Left hindlimb (tissue), 1 donor: Measurements from ENCODE around the gene DFFA.
"Not testable (repeated sequence)": the region's sequence is repeated elsewhere in the genome, so short reads cannot be mapped to it uniquely, and the experiment has no call there.

ENCODE experiments used
- DNase-seq: peaks from one replicate; pipeline ENCODE4 v3.0.0-alpha.2; 2018

Gene DFFA, protein sequence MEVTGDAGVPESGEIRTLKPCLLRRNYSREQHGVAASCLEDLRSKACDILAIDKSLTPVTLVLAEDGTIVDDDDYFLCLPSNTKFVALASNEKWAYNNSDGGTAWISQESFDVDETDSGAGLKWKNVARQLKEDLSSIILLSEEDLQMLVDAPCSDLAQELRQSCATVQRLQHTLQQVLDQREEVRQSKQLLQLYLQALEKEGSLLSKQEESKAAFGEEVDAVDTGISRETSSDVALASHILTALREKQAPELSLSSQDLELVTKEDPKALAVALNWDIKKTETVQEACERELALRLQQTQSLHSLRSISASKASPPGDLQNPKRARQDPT

DNA sequence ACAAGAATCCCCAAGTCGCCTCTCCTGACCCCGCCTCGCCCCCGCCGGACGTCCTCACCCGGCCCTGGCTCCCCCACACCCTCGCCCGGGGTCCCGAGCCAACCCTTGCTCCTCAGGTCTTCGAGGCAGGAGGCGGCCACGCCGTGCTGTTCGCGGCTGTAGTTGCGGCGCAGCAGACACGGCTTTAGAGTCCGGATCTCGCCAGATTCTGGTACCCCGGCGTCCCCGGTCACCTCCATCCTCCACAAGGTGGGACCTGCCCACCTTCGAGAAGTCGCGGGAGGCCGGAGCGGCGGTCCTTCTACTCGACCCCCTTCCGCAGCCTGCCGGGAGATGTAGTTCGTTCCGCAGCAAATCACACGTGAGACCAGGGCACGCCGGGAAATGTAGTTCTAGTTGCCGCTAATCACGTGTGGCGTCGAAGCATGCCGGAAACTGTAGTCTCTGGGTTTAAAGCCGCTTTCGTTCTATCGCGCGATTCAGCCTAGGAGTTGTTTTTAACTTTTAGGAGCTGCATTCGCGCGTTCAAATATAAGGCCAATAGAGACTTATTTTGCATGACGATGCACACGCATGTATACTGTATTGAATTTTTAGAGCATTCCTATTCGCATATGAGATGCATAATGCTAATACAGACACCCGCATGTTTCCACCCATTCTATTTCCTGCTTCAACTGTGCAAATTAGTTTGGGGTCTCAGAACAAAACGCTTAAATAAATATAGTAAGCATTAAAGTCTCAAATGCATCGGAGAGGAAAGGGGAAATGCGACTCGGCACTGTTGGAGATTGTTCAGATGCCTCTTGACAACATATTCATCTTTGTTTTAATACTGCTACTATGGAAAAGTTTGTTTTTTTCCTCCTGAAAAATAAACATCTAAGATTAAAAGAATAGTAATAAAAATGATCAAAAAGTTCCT is at the start of gene DFFA:
Gene DFFA (minus strand): TSS at position 310 of the 925 bp plus-strand sequence. CDS start 71 bp downstream, at position 239.
- DNase-seq, result peak; percentile 96

DNA sequence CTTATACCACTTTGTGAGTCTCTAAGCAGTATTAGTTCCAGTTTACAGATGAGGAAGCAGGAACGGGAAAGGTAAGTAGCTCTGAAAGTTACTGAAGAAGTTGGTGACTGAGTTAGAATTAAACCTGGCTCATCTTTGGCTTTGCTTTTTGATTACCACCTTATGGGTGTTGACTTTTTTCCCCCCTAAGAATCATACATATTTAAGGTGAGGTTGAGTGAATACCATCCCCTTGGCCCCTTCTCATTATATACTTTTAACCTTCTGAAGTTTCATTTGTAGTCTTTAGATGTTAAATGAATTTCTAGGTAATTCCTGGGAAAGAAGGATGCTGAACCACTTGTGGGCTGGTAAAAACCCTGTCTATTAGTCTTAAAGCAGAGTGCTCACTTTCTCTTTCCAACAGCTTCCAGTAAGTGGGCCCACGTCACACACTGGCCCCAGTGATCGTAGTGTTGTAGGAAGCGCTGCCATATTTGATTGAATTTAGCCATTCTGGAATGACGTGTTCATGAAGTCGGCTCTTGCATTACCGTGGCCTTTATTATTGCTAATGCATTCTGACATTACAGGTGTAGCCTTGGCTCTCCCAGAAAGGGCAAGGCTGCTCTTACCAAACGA is 49.3 kb upstream of the DFFA start:
- DNase-seq, result no peak

DNA sequence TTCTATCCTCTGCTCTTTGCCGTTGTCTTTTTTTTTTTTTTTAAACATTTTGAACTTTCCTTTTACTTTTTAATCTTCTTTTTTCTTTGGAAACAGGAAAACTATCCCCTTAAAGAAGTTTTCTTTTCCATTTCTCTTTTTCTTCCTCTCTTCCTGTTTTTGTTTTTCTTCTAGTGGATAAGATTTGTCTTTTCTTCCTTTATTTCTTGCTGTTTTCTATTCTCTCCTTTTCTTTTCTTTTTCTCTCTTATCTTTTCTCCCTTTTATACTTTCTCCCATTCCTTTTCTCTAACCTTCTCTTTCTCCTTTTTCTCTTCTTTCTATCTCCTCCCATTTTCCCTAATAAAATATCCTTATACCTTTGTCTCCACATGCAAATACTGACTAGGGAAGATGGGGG is 48.6 kb upstream of the DFFA start:
- no peak for DNase-seq

DNA sequence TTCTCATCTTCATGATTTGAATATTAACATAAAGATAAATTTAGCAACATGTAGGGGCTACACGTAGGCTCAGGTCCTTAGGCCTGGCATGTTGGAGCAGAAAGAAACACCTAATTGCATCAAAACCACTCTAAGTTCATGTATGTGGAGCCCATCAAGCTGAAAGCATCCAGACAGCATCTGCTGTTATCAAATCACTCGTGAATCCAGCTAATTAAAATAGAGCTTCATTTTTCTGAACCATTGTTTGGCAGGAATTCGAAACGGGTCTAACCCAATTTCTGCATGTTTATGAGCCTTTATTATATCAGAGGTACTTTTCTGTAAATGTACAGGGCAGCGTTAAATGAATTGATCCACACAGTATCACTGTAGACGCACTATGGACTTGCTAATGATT is 48.2 kb upstream of the DFFA start:
- DNase-seq, result no peak

DNA sequence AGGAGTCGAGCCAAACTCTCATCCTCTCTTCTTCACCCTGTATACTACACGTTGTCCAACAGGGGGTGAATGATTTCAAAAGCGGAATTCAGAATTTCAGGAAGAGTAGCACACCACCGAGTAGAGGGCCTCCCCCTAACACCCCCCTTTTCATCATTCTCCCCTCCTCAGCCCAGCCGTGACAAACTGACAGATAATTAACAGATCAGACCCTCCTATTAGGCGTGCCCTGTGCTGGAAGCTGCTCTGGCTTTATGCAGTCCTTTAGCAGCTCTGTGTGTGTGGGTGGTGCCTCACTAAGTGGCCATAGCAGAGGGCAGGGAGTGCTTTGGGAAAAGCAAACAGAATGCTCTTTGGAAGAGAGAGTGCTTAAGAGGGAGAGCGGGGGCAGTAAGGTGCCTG is 46.7 kb upstream of the DFFA start:
- no peak for DNase-seq

DNA sequence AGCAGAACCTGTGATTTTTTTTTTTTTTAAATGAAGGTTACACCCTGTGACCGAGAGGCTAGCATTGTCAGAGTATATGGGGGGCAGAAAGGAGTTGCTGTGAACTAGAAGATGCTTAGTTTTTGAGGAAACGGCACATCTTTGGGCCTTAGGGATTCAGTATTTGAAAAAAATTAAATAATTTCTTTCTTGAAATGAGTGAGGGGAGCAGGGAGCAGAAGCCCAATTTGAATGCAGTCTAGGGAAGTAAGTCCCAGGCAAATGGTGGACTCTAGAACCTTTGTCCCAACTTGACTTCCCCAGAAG is 45.3 kb upstream of the DFFA start:
- DNase-seq, result no peak

DNA sequence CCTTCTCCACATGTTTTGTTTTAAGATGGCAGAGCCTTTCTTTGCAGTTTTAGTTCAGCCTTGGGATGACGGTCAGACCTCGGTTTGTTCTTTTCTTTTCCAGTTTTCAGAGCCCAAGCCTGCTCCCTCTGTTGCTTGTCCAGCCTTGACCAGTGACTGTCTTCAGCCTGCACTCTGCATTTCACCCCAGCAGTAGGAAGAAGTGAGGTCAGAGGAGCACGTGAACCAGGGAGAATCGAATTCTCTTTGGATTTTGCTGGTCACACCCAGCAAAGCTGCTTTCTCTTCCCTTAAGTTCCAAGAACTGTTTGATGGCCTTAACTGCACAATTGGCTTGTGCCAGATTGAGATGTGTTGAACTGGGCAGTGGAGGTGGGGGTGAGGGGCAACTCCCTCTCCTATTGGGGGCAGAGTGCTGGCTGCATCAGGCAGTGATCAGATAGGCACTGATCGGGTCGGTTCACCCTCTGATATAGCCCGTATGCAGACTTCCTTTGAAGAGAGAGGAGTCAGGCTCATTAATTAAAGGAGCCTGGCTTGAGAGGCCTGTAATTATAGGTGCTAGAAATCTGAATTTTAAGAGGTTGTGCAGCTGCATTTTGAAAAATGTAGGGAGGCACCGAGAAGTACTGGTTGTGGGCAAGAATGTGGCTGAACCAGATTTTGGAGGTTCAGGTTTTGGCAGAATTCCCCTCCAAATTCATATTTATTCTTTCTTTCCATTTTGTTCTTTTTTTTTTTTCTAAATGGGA is 44.8 kb upstream of the DFFA start:
- no peak for DNase-seq

DNA sequence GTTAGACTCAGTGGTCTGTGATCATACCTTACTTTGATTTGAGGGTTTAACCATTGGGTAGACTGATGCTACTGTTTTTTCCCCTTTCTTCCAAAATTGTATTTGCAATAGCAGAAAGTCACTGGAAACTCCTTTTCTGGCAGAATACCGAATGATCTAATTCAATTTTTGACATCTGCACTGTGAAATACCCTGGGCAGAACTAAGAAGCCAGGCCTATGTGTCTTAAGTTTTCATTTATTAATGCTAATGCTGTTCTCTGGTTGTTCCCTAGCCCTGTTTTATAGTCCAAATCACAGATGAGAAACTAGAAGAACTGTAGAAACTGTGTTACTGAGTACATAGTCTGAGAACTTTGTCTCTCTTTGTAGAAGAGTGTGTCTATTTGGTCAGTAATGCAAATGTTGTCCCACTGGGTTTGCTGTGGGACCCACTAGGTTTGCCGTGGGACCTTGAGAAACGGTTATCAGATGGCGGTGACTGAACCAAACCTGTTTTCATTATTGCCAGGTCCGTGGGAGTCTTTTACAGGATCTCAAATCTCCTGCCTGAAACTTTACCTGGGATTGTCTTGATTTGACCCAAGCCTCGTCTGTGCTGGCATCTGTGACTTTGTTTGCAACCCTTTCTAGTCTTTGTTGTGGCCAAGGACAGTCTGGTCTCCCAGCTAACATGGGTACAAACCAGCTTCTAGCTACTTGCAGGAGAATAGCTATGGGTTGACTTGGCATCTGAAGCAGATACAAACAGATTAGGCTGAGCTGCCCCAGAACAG is 43.8 kb upstream of the DFFA start:
- no peak for DNase-seq

DNA sequence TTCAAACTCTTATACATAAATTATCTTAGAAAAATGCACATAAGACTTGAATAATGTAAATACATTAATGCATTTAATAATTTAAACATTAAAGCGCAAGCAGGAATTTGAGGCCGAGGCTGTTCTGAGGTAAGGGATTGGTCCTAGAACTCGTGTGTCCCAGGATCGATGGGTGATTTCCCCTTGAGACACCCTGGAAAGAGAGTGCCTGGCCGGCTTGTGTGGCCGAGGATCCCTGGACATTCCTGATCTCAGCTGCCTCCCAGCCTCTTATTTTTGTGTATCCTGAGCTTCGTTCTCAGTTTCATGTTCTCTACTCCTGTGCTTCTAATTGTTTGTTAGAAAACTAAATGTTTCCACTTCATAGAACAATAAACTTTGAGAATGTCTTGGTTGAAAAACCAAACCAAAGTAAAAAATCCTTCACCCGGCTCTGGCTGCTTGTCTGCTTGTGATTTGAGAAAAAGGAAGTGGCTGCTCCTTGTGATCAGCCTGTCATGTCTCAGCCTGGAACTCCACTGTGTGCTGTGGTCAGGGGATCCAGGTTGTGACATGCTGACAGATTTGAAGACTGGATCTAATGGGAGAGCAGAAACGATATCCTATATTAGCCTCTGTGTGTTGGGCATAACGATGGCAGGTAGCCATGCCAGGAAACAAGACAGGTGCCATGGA is 43.1 kb upstream of the DFFA start:
- DNase-seq, result no peak

DNA sequence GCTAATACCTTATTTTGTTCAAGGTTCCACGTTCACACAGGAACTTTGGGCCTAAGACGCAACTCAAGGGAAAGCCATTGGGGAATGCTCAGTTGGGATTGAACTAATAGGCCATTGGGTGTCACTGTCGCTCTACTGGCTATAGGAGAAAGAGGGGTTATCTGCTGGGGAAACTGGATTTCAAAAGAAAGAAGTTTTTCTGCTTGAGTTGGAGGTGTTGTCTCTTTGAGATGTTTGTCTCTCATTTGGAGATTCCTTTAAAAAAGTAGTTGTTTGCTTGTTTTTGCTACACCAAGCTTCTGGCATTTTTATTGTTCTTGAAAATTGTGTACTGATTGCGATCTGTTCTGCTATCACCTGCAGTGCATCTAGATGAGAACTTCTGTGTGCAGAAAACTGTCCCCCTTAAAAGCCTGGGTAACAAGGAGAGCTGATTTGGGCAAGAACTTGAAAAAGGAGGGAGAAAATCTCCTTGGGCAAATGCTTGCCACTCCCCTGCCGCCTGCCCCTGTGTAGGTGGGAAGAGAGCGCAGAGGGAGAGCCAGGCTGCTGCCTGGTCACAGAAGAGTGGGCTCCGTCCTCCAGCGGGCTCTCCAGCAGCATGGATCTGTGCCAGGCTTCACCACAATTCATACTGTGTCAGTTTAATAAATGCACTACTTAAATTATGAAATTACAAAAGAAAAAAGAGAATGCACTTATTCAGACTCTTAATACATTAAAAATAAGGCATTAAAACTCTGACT is 42.3 kb upstream of the DFFA start:
- DNase-seq, result no peak

DNA sequence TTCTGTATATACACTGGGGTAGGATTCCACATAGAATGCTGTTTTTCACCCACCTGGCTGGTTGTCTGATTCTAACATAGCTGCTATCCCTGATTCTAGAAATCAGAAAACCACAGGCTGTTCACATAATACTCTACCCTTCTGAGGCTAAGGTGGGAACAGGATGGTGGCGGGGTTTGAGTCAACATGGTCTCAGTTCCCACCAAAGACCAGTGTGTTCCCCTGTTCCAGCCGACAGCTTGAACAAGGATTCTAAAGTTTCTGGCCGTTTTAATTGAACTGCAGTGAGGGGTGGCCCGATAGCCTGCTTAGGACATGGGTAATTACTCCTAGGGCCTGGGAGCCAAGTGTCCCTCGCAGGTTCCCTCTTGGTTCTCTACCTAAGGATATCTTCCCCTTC is 40.9 kb upstream of the DFFA start:
- no peak for DNase-seq

DNA sequence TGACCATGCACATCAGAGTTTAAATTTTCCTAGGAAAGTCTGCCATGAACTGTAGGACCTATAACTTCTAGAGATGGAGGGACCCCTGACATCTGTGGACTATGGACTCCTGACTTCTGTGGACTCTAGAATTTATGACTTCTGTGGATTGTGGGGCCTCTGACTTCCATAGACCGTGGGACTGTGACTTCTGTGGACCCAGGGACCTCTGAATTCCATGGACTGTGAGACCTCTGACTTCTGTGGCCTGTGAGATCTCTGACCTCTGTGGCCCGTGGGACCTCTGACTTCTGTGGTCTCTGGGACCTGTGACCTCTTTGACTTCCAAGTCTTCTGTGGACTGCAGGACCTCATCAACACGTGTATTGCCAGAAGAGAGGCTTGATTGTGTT is 39.2 kb upstream of the DFFA start:
- no peak for DNase-seq

DNA sequence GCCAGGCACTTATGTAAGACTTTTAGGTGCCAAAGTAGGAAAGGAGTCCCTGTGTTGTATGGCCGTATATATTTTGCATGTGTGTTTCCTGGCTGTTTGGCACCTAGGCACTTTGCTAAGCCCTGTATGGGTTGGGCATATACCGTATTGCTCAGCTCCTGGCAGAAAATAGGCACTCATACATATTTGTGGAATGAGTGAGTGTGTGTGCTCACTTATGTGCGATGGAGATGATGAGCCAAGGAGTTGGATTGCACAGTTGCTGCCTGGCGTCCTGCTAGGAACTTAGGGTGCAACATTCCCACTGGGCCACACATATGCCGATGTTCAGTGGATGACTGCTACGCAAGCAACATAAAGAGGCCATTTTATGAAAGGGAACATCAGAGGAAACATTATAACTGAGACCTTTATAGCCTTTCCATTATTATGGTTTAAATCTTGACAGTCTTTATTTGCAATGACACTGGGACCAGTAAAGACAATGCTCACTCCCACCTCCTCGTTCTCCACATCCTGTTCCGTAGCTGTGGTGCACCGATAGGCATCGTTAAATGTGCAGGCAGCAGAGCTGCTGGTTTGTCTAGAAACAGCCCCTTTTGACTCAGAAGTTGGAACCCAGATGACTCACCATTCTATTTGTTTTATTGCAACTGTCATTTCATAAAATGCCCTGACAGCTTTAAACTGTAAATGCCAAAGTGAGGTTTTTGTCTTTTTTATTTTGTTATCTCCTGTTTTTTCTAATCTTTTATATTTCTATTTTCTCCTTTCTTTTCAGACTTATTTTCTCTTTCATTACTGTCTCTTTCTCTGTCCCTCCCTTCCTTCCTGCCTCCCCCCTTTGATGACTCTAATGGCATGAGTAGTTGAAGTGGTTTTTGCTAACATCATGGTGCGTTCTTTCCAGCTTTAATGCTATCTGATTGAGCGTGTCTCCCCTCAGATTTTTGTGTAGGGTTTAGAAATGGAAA is 38.5 kb upstream of the DFFA start:
- no peak for DNase-seq

DNA sequence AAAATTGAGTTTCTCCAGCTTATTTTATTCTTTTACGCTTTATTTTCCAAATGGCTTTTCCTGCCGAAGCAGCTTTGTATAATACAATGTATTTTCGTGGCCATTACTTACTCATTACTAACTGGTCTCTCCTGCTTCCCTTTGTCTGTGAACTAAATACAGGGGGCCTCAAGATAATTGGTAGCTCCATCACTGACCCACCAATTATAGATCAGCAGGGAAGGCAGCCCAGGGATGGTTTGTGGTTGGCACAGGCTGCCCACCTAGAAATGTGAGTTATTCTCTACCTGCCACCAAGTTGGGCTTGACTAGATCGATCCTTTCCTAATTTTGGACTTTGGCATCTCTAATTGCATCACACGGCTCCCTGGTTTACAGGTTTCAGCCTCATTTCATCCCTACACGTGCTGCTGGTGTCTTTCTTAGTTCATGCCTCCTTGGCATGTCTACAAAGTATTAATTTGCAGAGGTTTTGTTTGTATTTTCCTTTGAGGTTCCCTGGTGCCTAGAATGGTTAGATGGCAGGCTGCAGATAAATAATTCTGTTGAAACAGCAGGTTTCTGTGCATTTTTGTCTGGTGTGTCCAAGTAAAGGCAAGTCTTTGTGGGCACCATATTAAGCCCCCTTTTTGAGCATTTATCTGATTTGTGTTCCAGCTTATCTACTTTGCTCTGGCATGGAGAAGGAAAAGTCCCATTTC is 37.6 kb upstream of the DFFA start:
- DNase-seq, result no peak

DNA sequence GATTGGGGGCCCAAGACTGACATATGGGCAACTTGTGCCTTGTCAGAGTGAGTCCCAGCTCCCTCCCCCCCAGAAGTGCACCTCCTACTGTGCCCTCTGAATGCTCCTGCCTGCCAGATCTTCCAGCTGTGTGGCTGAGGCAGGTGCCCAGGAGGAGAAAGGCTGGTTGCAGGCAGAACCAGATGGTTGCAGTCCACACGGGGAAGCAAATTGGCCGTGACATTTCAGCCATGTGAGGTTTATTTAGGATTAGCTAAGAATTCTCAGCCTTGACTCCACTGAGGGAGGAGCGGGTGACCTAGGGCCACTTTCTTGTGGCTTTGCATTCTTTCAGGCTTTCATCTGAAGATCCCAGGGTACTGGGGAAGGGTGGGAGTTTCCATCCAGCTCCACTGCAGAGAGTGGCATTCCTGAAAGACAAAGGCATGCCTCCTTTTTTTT is 36.2 kb upstream of the DFFA start:
- no peak for DNase-seq

DNA sequence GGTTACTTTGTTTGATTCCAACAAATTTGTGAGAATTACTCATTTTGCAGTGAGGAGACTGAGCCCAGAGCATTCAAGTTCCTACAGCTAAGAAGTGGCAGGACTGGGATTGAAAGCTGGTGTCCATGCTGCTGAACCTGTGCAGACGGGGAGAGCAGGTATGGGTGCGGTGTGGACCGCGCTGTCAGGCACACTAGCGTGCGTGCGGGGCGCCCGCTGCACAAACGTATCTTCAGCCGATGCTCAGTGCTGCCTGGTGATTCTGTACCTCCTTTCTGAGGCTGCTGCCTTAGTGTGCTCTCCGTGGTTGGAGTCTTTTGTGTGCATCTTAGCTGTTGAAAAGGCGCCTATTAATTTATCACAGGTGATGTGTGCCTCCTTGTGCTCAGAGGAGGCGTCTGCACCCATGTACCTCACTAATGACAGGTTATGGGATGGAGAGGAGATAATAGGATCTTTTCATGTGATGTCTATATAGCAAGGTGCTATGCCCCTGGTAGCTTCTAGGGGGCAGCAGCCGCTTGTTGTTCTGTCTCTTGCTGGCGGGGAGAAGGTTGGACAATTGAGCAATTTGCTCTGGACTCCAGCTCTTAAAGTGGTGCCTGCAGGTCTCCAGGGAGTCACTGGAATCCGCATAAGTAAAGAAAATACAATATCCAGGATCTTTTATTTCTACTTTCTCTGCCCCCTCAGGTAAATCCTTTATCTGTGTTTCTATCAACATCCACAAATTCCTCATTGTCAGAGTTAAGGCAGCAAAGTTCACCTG is 35.0 kb upstream of the DFFA start:
- DNase-seq, result no peak

DNA sequence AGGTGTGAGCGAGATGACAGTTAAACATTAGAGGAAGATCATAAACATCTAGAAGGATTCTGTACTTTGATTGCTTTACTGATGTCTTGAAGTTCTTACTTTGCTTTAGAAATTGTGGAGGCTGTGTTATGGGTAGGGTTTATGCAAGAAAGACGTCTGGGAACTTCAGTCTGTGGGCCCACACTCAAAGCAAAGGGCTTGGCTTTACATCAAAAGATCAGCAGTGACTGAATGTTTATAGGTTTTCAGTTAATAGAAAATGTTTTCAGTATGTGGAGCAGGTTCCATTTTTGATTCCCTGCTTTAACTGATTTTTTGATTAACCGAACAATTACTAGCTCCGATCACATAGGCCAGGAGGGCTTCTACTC is 34.3 kb upstream of the DFFA start:
- DNase-seq, result no peak

DNA sequence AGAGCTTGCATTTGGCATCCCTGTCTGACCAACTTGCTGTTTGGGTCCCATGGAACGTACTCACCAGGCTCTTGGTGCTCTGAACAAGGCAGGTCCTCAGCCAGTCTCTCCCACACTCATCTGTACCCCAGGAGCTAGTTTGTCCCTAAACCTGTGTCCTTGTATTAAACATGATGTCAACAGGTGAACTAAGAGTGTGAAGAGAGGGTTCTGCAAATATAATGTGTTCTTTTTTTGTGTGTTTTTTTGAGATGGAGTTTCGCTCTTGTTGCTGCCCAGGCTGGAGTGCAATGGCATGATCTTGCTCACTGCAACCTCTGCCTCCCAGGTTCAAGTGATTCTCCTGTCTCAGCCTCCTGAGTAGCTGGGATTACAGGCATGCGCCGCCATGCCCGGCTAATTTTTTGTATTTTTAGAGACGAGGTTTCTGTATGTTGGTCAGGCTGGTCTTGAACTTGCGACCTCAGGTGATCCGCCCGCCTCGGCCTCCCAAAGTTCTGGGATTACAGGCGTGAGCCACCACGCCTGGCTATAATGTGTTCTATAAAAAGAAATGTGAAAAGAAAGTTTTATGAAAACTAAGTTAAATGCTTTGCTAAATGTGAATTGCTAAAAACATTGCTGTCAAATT is 33.8 kb upstream of the DFFA start:
- not testable (repeated sequence) for DNase-seq
